IPS-NIHi7 (cell line): Measurements from ENCODE around the gene ATG9B.
"Not testable (repeated sequence)": the region's sequence is repeated elsewhere in the genome, so short reads cannot be mapped to it uniquely, and the experiment has no call there.

Experiments
- DNase-seq: peaks from one replicate; pipeline ENCODE4 v3.0.0; 2012; ENCODE audit warnings: mixed read lengths; ENCODE audit errors: extremely low spot score

Gene ATG9B

DNA sequence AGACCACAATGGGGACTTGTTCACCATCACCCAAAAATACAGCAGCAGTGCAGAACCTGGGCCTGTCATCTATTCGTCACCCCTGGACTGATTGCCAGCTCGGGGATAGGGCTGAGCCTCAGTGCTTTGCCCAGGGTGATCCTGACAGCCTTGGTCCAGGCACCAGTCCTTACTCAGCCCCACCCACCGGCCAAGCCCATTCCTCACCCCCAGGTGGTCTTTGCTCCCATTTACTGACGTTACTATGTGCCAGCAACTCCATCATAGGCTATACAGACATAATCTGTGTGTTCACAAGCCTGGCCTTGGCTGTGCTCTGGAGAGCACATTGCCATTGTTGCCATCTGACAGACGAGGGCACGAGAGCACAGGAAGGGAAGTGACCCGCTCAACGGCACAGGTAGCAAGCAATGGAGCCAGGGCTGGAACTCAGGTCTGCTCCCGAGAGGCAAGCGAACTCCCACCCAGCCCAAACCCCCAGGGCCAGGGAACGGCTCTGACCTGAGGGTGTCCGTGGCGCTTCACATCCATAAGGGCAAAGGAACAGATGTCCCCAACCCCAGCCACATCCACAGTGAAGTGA is 6.8 kb downstream of the ATG9B start:
- no peak for DNase-seq

DNA sequence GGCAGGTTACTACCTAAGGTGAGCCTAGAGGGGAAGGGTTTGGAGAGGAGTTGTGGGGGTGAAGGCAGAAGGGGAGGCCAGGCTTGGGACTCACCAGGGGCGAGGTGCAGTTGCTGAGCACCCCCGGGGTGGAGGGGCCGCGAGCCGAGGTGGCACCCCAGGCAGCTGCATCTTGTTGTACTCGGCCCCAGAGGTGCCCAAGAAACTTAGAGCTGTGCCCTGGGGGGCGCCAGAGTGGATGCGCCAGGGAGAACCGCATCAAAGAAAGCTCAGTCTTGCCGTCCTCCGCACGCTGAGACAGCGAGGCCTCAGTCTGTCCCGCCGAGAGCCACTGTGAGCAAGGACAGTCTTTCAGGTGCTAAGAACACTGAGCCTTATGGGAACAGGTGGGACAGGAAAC is 7.4 kb downstream of the ATG9B start:
- DNase-seq: no peak

DNA sequence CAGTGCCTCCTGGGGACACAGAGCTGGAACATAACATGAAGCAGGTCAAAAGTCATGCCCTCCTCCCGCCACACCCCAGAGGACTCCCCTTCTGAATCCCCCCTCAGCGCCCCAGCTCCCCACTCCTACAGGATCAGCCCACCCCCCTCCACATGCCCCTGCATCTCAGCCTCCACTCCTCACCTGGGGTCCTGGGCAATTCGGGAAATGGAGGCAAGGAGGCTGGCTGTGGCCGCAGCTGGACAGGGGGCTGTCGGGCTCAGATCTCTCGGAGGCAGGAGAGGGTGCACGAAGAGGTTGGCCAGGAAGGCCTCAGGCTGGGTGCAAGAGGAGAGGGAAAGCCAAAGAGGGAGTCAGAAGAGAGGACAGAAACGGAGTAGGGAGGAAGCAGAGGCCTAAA is 7.8 kb downstream of the ATG9B start:
- DNase-seq: no peak

DNA sequence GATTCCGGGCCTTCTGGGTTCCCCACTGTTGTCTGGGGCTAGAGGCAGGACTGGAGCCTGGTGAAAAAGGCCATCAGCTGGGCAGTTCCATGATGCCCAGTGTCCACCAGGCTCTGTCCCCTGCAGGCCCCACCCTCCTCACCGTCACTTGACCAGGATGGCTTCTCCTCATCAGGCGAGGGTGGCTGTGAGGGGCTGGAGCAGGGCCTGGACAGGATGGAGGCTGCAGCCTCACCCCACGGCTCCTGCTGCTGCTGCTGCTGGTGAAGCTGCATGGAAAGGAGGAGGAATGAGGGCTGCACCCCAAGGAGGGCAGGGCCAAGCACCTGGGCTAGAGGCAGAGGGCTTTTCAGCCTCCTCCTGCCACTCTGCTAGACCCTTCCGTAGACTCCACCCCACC is 8.3 kb downstream of the ATG9B start:
- no peak for DNase-seq

DNA sequence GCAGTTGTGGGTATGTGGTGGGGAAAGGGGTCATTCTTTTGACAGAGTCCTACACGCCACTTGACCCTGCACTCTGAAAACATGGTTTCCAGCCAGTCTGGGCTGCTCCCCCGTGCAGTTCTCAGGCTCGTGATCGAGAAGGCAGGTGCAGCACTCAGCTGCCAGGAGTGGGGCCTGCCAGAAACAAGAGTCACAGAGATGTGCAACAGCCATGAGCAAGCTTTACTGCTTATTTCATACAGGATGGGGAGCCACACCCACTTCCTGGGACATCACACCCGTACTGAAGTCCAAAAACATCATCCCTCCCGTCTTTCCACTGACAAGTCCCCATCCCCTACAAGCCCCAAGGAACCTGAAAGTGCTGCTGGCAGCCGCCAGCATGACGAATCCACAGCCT is 9.3 kb downstream of the ATG9B start:
- DNase-seq: no peak

DNA sequence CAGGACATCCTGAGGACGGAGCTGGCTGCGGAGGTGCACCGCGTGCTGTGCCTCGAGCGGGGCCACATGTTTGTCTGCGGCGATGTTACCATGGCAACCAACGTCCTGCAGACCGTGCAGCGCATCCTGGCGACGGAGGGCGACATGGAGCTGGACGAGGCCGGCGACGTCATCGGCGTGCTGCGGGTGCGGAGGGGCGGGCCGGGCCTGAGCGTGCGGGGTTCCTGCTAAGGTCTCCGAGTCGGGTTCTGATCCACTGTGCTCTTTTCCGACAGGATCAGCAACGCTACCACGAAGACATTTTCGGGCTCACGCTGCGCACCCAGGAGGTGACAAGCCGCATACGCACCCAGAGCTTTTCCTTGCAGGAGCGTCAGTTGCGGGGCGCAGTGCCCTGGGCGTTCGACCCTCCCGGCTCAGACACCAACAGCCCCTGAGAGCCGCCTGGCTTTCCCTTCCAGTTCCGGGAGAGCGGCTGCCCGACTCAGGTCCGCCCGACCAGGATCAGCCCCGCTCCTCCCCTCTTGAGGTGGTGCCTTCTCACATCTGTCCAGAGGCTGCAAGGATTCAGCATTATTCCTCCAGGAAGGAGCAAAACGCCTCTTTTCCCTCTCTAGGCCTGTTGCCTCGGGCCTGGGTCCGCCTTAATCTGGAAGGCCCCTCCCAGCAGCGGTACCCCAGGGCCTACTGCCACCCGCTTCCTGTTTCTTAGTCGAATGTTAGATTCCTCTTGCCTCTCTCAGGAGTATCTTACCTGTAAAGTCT is 10.4 kb downstream of the ATG9B start:
- DNase-seq: peak; percentile 83

DNA sequence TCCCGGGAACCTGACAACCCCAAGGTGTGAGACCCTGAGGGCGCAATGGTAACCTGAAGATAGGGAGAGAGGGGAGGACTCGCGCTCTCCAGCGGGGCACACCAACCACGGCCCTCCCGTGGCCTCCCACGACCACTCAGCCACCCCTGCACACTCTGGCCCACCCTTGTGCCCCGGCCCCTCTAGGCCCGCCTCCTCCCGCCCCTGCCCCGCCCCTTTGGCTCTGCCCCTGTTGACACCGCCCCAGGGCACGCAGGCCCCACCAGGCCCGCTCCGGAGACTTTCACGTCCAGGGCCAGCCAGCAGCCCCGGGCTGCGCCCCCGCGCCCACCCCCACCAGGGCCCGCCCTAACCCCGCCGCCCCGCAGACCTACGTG is 10.9 kb downstream of the ATG9B start:
- DNase-seq: no peak

DNA sequence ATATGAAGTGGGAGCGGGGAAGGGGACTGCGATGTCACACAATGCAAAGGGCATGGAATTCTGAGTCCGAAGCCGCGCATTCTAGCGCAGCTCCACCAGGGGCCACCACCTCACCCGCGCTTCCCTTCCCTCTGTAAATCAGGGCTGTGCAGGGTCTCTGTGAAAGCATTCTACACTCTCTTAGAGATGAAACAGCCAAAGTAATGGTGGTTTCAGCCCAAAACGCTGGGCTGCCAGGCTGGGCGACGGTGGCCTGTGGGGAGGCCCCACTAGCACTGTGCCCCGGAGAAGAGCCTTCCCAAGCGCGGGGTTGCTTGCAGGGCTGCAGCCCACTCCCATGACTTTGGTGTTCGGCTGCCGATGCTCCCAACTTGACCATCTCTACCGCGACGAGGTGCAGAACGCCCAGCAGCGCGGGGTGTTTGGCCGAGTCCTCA is 11.4 kb downstream of the ATG9B start:
- peak; percentile 70 for DNase-seq

DNA sequence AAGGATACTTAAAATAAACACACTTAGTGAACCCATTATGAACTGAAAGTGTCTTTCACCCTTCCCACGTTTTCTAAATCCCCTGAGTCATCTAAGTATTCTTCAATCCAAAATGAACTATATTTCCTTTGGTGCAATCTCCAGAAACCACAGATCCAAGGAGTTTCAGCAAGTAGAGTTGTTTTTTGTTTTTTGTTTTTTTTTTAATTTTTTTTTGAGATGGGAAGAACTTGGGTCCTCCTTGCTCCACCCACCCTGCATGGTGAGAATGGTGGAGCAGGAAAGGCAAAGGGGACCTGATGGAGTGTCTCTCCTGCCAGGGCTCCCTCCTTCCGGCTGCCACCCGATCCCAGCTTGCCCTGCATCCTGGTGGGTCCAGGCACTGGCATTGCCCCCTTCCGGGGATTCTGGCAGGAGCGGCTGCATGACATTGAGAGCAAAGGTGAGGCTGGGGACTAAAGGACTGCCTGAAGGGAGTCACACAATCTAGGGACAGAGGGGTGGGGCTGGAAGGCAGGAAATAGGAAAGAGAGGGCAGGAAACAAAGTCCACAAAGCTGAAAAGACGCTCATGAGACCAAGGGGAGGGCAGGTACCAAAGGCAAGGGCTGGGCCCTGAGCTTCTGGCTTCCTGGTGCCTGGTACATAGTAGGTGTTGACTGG is 12.1 kb downstream of the ATG9B start:
- DNase-seq: no peak

DNA sequence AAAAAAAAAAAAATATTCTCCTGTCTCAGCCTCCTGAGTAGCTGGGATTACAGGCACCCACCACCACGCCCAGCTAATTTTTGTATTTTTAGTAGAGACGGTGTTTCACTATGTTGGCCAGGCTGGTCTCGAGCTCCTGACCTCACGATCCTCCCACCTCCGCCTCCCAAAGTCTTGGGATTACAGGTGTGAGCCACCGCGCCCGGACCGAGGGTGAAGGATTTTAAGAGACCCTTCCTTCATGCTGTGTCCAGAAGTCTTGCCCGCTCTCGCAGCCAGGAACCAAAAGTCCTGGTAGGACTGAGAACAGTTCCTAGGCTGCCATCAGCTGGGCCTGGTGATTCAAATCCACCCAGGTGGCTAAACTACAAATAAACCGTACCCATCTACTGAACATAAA is 12.7 kb downstream of the ATG9B start:
- DNase-seq: not testable (repeated sequence)

DNA sequence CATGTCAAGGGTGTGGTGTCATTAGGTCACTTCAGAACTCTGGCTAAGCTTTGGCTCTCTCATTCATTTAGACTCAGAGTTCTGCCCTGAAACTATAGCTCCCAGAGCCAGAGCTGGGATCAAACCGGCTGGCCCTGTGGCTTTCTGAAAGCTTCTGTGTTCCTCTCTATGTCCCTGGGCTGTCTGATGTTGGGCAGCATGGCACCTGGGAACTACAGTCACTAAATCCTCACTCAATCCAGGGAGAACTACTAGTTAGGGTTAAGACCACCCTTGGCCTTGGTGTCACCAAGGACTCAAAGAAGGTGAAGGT is 13.2 kb downstream of the ATG9B start:
- DNase-seq: no peak

DNA sequence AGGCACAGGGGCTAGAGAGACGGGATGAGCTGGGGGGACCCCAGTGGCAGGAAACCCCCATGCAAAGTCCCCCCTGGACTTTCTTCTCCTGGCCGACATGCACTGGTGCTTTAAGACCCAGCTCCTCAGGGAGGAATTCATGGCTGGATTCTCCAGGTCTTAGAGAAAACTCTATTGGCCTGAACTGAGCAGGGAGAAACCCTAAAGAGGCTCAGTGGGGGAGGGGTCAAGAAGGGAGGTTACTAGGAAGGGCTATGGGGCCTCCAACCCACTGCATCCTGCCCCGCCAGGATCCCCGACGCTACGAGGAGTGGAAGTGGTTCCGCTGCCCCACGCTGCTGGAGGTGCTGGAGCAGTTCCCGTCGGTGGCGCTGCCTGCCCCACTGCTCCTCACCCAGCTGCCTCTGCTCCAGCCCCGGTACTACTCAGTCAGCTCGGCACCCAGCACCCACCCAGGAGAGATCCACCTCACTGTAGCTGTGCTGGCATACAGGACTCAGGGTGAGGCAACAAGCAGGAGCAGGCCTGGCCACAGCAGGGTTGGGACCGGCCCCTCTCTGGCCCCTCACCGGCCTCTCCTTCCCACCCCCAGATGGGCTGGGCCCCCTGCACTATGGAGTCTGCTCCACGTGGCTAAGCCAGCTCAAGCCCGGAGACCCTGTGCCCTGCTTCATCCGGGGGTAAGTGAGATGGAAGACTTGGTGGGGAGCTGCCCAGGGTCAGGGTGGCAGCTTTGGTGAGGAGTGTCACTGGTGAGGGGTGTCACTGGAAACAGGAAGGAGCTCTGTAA is 13.8 kb downstream of the ATG9B start:
- no peak for DNase-seq

DNA sequence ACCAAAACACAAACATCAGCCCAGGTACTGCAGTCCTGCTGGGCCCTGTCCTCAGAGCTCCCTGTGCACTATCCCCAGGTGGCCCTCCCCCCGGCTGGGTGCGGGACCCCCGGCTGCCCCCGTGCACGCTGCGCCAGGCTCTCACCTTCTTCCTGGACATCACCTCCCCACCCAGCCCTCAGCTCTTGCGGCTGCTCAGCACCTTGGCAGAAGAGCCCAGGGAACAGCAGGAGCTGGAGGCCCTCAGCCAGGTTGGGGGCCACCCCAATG is 14.3 kb downstream of the ATG9B start:
- no peak for DNase-seq

DNA sequence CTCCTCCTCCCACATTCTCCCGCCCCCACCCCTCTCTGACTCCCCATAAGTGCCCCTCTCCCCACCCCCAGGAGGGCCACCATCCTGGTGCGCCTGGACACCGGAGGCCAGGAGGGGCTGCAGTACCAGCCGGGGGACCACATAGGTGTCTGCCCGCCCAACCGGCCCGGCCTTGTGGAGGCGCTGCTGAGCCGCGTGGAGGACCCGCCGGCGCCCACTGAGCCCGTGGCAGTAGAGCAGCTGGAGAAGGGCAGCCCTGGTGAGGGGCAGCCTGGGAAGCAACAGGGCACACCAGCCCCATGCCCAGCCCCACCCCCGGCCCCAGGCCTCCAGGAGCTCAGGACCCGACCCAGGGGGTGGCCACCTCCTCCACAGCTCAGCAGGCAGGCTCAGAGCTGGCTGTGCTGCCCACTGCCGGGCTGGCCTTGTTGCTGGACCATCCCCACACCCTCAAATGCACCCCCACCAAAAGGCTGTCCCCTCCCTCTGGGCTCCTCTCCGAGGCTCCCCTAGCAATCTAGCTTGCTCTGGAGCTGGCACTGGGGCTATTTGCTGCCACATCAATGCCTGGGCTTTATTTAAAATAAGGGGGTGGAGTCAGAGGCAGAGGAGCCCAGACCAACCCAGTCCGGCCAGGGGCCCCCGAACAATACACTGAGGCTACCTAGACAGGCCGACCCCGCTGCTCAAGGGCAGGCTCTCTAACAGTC is 14.8 kb downstream of the ATG9B start:
- DNase-seq: no peak

DNA sequence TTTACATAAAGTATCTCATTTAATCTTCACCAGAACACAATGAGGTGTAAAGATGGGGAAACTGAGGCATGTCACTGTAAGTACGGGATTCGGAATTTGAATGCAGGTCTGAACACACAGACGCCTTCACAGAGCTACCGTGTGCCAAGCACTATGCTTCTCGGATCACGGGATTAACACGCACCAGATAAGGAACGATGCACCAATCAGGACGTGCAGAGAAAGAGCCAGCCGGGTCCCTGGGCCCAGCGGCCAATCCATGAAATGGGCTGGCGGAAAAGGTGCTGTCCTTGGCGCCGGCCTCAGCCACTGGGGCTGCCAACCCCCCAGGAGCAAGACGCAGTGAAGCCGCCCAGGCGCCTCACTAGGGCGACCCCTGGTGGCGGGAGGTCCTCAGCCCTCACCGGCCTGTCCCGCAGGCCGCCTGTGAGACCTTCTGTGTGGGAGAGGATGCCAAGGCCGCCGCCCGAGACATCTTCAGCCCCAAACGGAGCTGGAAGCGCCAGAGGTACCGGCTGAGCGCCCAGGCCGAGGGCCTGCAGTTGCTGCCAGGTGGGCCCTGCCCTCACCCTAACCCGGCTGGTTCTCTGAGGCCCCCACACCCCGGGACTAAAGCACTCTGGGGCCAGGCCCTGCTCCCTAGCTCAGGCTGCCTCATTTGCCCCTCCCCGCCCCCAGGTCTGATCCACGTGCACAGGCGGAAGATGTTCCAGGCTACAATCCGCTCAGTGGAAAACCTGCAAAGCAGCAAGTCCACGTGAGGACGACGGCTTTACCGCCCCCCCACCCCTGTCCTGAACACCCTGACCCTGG is 15.6 kb downstream of the ATG9B start:
- DNase-seq: peak; percentile 87

DNA sequence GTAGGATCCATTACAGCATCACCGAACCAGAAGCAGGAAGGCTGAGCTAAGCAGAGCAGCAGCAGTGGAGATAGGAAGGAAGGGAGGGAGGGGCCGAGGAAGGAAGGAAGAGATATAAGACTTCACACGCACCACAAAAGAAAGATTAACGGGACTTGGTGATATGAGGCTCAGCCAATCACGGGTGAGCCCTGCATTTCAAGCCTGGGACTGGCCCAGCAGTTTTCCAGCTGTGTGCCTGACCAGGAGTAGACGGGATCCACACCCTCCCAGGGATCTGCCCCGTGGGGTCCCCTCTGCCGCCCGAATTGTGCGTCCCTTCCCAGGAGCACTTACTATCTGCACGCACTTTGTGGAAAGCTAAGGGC is 16.2 kb downstream of the ATG9B start:
- DNase-seq: no peak

DNA sequence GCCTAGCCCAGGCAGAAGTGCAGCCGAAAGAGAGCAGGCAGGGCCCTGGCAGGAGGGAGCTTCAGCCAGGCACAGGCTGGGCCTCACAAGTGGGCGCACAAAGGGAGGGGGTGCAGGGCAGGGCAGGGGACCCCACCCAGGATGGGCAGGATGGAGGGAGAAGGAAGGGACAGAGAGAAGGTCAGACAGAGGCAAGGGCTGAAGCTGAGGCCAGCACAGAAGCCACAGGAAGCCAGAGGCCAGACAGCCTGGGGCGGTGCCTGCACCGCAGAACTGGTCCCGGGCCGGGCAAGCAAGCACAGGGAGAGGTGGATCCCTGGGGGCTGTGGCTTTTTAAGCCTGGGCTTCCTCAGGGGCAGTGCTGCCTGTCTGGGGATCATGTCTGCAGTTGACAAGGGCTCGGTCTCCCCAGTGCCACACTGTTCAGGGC is 16.8 kb downstream of the ATG9B start:
- no peak for DNase-seq

DNA sequence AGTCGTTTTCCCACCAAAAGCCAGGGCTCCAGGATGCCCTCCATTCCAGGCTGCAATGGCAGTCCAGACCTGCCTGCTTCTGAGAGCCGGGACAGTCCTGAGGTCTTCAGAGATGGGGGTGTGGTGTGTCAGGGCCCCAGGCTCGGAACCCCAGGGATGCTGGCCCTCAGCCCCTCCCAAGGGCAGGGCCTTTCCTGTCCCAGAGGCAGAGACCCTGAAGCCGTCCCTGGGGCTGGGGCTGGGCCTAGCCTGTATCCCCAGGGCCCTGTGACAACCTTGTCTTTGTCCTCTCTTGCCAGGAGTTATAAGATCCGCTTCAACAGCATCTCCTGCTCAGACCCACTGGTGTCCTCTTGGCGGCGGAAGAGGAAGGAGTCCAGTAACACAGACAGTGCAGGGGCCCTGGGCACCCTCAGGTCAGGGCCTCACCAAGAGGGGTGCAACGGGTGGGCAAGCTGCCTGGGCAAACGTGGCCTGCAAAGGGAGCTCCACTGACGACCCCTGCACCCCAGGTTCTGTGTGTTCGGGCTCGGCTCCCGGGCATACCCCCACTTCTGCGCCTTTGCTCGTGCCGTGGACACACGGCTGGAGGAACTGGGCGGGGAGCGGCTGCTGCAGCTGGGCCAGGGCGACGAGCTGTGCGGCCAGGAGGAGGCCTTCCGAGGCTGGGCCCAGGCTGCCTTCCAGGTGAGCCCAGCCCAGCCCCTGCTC is 17.5 kb downstream of the ATG9B start:
- no peak for DNase-seq

DNA sequence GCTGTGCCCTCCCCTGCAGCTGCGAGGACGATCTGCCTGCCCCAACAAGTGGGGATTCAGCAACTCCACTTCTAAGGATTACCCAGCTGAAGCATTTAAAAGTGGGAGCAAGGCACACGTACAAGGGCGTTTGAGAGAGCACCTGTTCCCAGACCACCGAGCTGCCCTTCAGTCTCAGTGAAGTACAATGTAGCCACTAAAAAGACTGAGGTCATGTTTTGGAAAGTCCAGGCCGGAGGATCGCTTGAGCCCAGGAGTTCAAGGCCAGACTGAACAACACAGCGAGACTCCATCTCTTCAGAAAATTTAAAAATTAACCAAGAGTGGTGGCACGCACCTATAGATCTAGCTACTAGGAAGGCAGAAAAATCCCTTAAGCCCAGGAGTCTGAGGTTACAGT is 18.7 kb downstream of the ATG9B start:
- DNase-seq: no peak

DNA sequence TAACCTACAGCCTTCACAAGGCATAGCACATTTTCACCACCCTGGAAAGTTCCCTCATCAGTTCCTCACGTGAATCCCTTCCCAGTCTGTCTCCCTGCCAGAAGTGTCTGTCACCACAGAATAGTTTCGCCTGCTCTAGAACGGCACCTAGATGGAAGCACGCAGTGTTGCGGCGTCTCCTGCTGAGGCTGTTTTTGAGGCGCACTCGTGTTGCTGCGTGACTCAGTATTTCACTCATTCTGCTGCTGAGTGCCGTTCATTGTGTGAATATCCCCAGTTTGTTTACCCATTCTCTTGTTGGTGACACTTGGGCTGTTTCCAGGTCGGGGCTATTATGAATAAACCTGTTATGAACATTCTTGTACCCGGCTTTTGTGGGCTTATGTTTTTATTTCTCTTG is 20.7 kb downstream of the ATG9B start:
- no peak for DNase-seq

DNA sequence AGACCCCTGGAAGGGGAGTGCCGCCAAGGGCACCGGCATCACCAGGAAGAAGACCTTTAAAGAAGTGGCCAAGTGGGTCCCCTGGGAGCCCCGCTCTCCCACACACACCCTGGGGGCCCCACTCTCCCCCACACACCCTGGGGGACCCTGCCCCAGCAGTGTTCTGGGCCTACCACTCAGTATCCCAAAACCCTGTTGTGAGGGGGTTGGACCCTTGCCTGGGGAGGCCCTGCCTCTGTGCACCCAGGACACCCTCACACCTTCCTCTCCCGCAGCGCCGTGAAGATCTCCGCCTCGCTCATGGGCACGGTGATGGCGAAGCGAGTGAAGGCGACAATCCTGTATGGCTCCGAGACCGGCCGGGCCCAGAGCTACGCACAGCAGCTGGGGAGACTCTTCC is 22.7 kb downstream of the ATG9B start:
- DNase-seq: no peak
